ENCODE results near the gene C14orf93.

Gene C14orf93

DNA sequence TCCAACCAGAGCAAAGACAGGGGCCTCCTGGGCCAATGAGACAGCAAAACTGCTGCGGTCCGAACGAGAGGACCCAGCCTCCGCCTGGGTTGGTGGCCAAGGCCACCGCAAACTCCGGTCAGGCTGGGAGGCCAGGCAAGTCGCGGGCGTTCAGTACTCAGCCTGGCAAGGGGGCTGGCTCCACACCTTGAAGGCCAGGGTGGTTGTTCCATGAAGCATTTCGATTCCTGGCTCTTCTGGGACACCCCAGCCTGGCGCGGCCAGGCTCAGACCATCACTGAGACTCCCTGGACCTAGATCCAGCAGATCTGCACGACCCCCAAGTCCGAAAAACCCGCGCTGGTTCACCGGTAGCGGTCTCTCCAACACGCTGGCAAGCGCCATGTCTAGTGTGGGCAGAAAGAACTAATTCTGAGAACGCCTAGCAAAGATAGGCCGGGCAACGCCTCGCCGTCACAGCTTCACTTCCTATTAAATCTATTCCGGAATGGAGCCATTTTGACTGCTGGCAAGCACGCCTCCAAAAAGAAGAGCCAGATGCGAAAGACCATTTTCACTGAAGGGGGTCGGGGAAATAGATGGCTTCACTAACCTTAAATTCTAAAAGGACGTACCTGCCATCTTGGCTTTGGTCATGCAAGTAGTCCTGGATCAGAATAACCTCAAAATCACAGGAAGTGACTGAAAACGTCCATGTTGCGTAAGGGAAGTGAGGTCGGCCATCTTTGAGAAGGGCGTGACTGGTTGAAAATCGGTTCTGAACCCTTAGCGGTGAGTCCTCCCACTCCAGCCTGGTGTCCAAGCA is 24.8 kb upstream of the C14orf93 start, which contains the start of gene PSMB5:
Gene PSMB5 (minus strand): TSS at position 403 of the 805 bp plus-strand sequence. CDS start 19 bp downstream, at position 384.
- no peak for TF ChIP-seq EZH2phosphoT487 (IDR thresholded peaks at IDR 0.05; ENCODE audit: borderline replicate concordance, low read length)
- TF ChIP-seq, protein P1, sequence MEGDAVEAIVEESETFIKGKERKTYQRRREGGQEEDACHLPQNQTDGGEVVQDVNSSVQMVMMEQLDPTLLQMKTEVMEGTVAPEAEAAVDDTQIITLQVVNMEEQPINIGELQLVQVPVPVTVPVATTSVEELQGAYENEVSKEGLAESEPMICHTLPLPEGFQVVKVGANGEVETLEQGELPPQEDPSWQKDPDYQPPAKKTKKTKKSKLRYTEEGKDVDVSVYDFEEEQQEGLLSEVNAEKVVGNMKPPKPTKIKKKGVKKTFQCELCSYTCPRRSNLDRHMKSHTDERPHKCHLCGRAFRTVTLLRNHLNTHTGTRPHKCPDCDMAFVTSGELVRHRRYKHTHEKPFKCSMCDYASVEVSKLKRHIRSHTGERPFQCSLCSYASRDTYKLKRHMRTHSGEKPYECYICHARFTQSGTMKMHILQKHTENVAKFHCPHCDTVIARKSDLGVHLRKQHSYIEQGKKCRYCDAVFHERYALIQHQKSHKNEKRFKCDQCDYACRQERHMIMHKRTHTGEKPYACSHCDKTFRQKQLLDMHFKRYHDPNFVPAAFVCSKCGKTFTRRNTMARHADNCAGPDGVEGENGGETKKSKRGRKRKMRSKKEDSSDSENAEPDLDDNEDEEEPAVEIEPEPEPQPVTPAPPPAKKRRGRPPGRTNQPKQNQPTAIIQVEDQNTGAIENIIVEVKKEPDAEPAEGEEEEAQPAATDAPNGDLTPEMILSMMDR (IDR thresholded peaks at IDR 0.05; ENCODE audit: low read depth, low read length, poor library complexity, severe bottlenecking) = peak; percentile 19
- H4K20me1 ChIP-seq (ENCODE audit: control insufficient read depth, insufficient read depth, low read depth, low read length) = no peaks in the 10 kb centered on the region
- no peaks in the 10 kb centered on the region for H3K9me3 ChIP-seq (ENCODE audit: control insufficient read depth, insufficient read depth, low read length)
- H3K27me3 ChIP-seq (ENCODE audit: control insufficient read depth, low read length) = no peaks in the 10 kb centered on the region
- peak within 1 kb of the TSS; percentile 71 for H3K4me2 ChIP-seq (ENCODE audit: low read length)
- H3K27ac ChIP-seq (ENCODE audit: low read depth, low read length) = peak within 1 kb of the TSS; percentile 76
- peaks cover 41% of the 10 kb centered on the region for H3K79me2 ChIP-seq (ENCODE audit: control insufficient read depth, low read length)
- H3K9me2 ChIP-seq (replicated peaks; ENCODE audit: control insufficient read depth, low read length) = no peaks in the 10 kb centered on the region
- H3K4me1 ChIP-seq (ENCODE audit: control insufficient read depth, low read length) = peaks cover 19% of the 10 kb centered on the region
- peak within 1 kb of the TSS; percentile 90 for H3K4me3 ChIP-seq (ENCODE audit: low read length)
- H3K36me3 ChIP-seq (ENCODE audit: control insufficient read depth, low read length) = peaks cover 36% of the 10 kb centered on the region
- H3F3A ChIP-seq (ENCODE audit: control insufficient read depth, insufficient read depth) = no peaks in the 10 kb centered on the region

DNA sequence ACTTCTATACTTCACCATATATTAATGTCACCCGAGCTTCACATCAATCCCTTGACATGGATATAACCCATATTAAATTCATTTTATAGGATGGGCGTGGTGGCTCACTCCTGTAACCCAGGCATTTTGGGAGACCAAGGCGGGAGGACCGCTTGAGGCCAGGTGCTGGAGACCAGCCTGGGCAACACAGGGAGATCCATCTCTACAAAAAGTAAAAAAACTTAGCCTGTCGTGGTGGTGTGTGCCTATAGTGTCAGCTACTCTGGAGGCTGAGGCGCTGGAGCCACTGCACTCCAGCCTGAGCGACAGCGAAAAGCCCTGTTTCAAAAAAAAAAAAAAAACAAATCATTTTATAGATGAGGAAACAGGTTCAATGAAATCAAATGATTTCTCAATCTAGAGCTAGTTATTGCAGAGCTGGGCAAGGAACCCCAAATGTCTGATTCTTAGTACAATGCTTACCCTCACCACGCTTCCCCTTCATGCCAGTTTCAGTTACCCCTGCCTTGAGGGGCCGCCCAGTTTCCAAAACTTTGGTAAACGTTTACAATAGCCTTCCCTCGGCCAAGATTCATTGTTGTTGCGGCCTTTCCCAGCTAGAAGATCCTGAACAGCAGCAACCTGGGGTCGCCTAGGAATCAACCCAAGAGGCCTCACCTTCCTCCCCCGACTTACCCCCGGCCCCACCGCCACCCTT is 24.0 kb upstream of the C14orf93 start:
- TF ChIP-seq, protein P1 (IDR thresholded peaks at IDR 0.05; ENCODE audit: low read depth, low read length, poor library complexity, severe bottlenecking) = no peak
- no peak for TF ChIP-seq EZH2phosphoT487 (IDR thresholded peaks at IDR 0.05; ENCODE audit: borderline replicate concordance, low read length)
- H3K9me2 ChIP-seq (replicated peaks; ENCODE audit: control insufficient read depth, low read length) = no peaks in the 10 kb centered on the region
- H3K79me2 ChIP-seq (ENCODE audit: control insufficient read depth, low read length) = peaks cover 46% of the 10 kb centered on the region
- no peaks in the 10 kb centered on the region for H3K27me3 ChIP-seq (ENCODE audit: control insufficient read depth, low read length)
- H3K9me3 ChIP-seq (ENCODE audit: control insufficient read depth, insufficient read depth, low read length) = no peaks in the 10 kb centered on the region
- H3K4me1 ChIP-seq (ENCODE audit: control insufficient read depth, low read length) = peaks cover 19% of the 10 kb centered on the region
- peak overlapping the region; percentile 76 for H3K27ac ChIP-seq (ENCODE audit: low read depth, low read length)
- H3K36me3 ChIP-seq (ENCODE audit: control insufficient read depth, low read length) = peaks cover 42% of the 10 kb centered on the region
- H4K20me1 ChIP-seq (ENCODE audit: control insufficient read depth, insufficient read depth, low read depth, low read length) = no peaks in the 10 kb centered on the region
- H3F3A ChIP-seq (ENCODE audit: control insufficient read depth, insufficient read depth) = no peaks in the 10 kb centered on the region
- H3K4me3 ChIP-seq (ENCODE audit: low read length) = peak overlapping the region; percentile 90
- H3K4me2 ChIP-seq (ENCODE audit: low read length) = peak overlapping the region; percentile 71

DNA sequence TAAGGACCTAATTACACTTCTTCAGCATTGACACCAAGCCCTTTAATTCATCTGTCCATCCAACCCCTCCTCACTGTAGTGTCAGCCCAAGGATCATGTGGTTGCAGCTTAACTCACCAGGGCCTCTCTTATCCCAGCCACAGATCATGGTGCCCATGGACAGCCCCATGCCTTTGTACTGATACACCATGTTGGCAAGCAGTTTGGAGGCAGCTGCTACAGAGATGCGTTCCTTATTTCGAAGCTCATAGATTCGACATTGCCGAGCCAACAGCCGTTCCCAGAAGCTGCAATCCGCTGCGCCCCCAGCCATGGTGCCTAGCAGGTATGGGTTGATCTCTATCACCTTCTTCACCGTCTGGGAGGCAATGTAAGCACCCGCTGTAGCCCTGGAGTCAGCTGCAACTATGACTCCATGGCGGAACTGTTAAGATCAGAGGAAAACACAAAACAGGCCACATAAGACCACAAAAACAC is 23.3 kb upstream of the C14orf93 start:
- H4K20me1 ChIP-seq (ENCODE audit: control insufficient read depth, insufficient read depth, low read depth, low read length) = no peaks in the 10 kb centered on the region
- peaks cover 19% of the 10 kb centered on the region for H3K4me1 ChIP-seq (ENCODE audit: control insufficient read depth, low read length)
- H3K9me3 ChIP-seq (ENCODE audit: control insufficient read depth, insufficient read depth, low read length) = no peaks in the 10 kb centered on the region
- peak overlapping the region; percentile 71 for H3K4me2 ChIP-seq (ENCODE audit: low read length)
- no peak overlapping the region for H3K27ac ChIP-seq (ENCODE audit: low read depth, low read length)
- no peak for TF ChIP-seq EZH2phosphoT487 (IDR thresholded peaks at IDR 0.05; ENCODE audit: borderline replicate concordance, low read length)
- TF ChIP-seq, protein P1 (IDR thresholded peaks at IDR 0.05; ENCODE audit: low read depth, low read length, poor library complexity, severe bottlenecking) = no peak
- no peaks in the 10 kb centered on the region for H3F3A ChIP-seq (ENCODE audit: control insufficient read depth, insufficient read depth)
- H3K36me3 ChIP-seq (ENCODE audit: control insufficient read depth, low read length) = peaks cover 48% of the 10 kb centered on the region
- peaks cover 50% of the 10 kb centered on the region for H3K79me2 ChIP-seq (ENCODE audit: control insufficient read depth, low read length)
- no peaks in the 10 kb centered on the region for H3K27me3 ChIP-seq (ENCODE audit: control insufficient read depth, low read length)
- H3K9me2 ChIP-seq (replicated peaks; ENCODE audit: control insufficient read depth, low read length) = no peaks in the 10 kb centered on the region
- H3K4me3 ChIP-seq (ENCODE audit: low read length) = peak overlapping the region; percentile 90
